ENCODE measurements around the gene CADPS2.

Gene CADPS2

DNA sequence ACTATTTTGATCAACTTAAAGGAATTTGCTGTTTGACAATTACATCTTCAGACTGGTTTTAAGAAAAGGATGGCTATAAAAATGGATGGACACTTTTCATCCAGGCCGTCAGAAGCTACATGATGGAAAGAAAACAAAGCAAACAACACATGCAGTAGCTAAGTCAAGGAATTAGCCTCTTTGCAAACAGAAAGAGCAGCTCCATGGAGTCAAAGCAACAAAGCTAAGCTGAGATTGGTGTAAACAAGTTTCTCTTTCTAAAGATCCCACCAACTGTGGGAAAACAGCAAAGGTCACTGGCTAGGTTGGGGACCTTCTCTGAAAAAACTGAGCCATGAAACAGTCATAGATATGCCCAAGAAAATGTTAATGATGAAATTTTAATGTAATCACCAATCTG lies 286.2 kb downstream of the CADPS2 start:
- in situ Hi-C loops (cut with HindIII; ENCODE audit: low pct_ligation_motif_present, low sequenced_read_pairs), result no loop called here
- no peak overlapping the region for H3K4me3 ChIP-seq (ENCODE audit: low read depth, low read length)
- no peak for TF ChIP-seq CTCF (IDR thresholded peaks at IDR 0.05; ENCODE audit: low read depth, low read length, missing control alignments)
- DNase-seq, result no peak
- H3K36me3 ChIP-seq (replicated peaks), result no peaks in the 10 kb centered on the region
- no peaks in the 10 kb centered on the region for H3K27me3 ChIP-seq (replicated peaks)
- H3K27ac ChIP-seq, result no peak overlapping the region

DNA sequence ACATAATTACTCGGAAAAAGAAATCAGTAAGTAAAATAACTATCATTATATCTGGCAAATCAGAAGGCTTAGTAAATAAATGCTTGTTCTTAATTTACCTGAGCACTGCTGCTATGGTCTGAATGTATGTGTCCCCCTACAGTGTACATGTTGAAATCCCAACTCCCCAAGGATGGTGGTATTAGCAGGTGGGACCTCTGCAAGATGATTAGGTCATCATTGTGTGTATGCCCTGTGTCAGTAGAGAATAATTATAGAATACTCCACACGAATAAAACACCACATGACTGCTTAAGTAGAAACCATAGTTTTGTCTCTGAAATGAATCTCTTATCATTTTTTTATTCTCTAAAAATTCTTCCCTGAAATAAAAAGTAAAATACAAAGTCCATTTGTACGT lies 289.0 kb downstream of the CADPS2 start:
- H3K27ac ChIP-seq, result no peak overlapping the region
- in situ Hi-C loops (cut with HindIII; ENCODE audit: low pct_ligation_motif_present, low sequenced_read_pairs), result no loop called here
- DNase-seq, result no peak
- no peak for TF ChIP-seq CTCF (IDR thresholded peaks at IDR 0.05; ENCODE audit: low read depth, low read length, missing control alignments)
- H3K36me3 ChIP-seq (replicated peaks), result no peaks in the 10 kb centered on the region
- no peak overlapping the region for H3K4me3 ChIP-seq (ENCODE audit: low read depth, low read length)
- no peaks in the 10 kb centered on the region for H3K27me3 ChIP-seq (replicated peaks)

GRCh38 chr7:122595885-122596284 lies 290.4 kb downstream of the CADPS2 start:
- Histone ChIP-seq H3K4me3 (ENCODE audit: low read depth, low read length) (no peak overlapping the region), H3K36me3 (replicated peaks) (no peaks in the 10 kb centered on the region), H3K27me3 (replicated peaks) (no peaks in the 10 kb centered on the region), H3K27ac (no peak overlapping the region)
- in situ Hi-C loops (cut with HindIII; ENCODE audit: low pct_ligation_motif_present, low sequenced_read_pairs), result no loop called here
- TF ChIP-seq CTCF (IDR thresholded peaks at IDR 0.05; ENCODE audit: low read depth, low read length, missing control alignments), result no peak
- DNase-seq, result no peak

GRCh38 chr7:122588621-122589020 lies 297.6 kb downstream of the CADPS2 start:
- in situ Hi-C loops (cut with HindIII; ENCODE audit: low pct_ligation_motif_present, low sequenced_read_pairs), result no loop called here
- peak; percentile 2 for DNase-seq
- TF ChIP-seq CTCF (IDR thresholded peaks at IDR 0.05; ENCODE audit: low read depth, low read length, missing control alignments), result no peak
- Histone ChIP-seq H3K4me3 (ENCODE audit: low read depth, low read length) (no peak overlapping the region), H3K27ac (no peak overlapping the region), H3K36me3 (replicated peaks) (no peaks in the 10 kb centered on the region), H3K27me3 (replicated peaks) (no peaks in the 10 kb centered on the region)

- TF ChIP-seq CTCF (IDR thresholded peaks at IDR 0.05; ENCODE audit: low read depth, low read length, missing control alignments), result no peak
- no peak for DNase-seq
- no peaks in the 10 kb centered on the region for H3K36me3 ChIP-seq (replicated peaks)
- in situ Hi-C loops (cut with HindIII; ENCODE audit: low pct_ligation_motif_present, low sequenced_read_pairs), result no loop called here
- no peaks in the 10 kb centered on the region for H3K27me3 ChIP-seq (replicated peaks)
- no peak overlapping the region for H3K4me3 ChIP-seq (ENCODE audit: low read depth, low read length)
- H3K27ac ChIP-seq, result no peak overlapping the region
These were observed 301.5 kb downstream of the CADPS2 start for GRCh38 chr7:122584676-122585251.

DNA sequence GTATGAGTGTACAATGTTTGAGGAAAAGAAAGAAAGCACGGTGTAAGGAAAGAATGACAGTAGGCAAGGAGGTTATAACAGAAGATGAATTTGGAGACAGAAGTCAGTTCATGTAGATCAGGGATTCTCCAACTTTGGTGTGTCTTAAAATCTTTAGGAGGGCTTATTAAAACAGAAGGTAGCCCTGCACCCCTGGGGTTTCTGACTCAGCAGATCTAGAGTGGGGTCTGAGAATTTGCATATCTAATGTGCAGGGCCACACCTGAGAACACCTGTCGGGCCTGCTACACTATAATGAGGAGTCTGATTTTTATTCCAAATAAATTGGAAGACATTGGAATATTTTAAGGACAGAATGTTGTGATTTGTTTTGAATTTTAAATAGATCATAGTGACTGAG lies 307.9 kb downstream of the CADPS2 start:
- no peaks in the 10 kb centered on the region for H3K36me3 ChIP-seq (replicated peaks)
- no peak for TF ChIP-seq CTCF (IDR thresholded peaks at IDR 0.05; ENCODE audit: low read depth, low read length, missing control alignments)
- DNase-seq, result no peak
- in situ Hi-C loops (cut with HindIII; ENCODE audit: low pct_ligation_motif_present, low sequenced_read_pairs), result no loop called here
- no peaks in the 10 kb centered on the region for H3K27me3 ChIP-seq (replicated peaks)
- no peak overlapping the region for H3K4me3 ChIP-seq (ENCODE audit: low read depth, low read length)
- no peak overlapping the region for H3K27ac ChIP-seq

Data from brain microvascular endothelial cell (primary cell).